ENCODE measurements around the gene ASIC4. TPM values are rescaled to one million over a fixed set of nuclear protein-coding genes. Genes with fewer than 3 reads are reported as not detected.

Gene ASIC4
- polyA plus RNA-seq, 4 donors: 0.04 to 0.10 TPM; not detected in 2

DNA sequence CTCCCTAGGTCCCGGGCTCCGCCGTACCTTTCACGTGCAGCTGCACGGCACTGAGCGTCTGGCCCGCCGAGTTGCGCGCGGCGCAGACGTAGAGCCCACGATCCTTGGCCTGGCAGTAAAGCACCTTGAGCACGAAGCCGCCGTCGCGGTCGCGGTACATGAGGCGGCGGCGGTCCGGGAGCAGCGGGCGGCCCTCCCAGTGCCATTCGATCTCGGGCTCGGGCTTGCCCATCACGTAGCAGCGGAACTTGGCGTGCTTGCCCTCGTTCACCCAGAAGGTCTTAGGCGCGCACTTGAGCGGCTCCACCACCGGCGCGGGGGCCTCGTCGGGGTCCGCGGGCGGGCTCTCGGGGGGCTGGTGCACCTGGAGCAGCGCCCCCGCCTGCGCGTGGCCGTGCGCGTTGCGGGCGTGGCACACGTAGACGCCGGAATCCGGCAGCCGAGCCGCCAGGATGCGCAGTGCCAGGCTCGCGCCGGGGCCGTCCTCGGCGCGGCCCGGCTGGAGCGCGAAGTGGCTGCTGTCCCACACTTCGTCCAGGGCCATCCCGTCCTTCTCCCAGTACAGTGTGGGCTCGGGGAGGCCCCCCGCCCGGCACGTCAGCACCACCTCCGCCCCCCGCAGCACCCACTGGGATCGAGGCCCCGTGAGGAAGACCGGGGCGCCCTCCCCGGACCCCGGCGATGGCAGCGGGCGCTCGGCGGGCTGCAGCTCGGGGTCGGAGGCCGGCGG, 56.1 kb downstream of the ASIC4 start:
- H3K4me1 ChIP-seq (ENCODE audit: control insufficient read depth in 3 of 3, insufficient read depth in 2 of 3, low read depth in 1 of 3, low read length in 2 of 3): peaks cover 0 to 15% (median 0%) of the 10 kb centered on the region in 3 donors
- 15 to 19% (median 17%) methylated on average over 57 to 95 of the region's 95 CpGs for WGBS, 3 donors
- no peaks in the 10 kb centered on the region for H3K9me3 ChIP-seq (ENCODE audit: control insufficient read depth in 2 of 2, insufficient read depth in 1 of 2, low read depth in 1 of 2, low read length in 1 of 2)
- peaks cover 0 to 29% (median 0%) of the 10 kb centered on the region in 3 donors for H3K36me3 ChIP-seq (ENCODE audit: control insufficient read depth in 3 of 3, insufficient read depth in 2 of 3, low read depth in 1 of 3, low read length in 3 of 3)
- DNase-seq (peak in 1 of 2 donors; percentile 72), FAIRE-seq (no peak)
- H3K27me3 ChIP-seq (ENCODE audit: control insufficient read depth in 3 of 3, insufficient read depth in 3 of 3, low read length in 3 of 3): peaks cover 0 to 5% (median 0%) of the 10 kb centered on the region in 3 donors
- H3K4me3 ChIP-seq (ENCODE audit: low read depth in 1 of 3, low read length in 3 of 3): peak overlapping the region; percentile 38 to 57 (median 54)
- peak overlapping the region in 2 of 3 donors; percentile 28 to 57 for H3K27ac ChIP-seq (ENCODE audit: low read depth in 1 of 3, low read length in 2 of 3)

DNA sequence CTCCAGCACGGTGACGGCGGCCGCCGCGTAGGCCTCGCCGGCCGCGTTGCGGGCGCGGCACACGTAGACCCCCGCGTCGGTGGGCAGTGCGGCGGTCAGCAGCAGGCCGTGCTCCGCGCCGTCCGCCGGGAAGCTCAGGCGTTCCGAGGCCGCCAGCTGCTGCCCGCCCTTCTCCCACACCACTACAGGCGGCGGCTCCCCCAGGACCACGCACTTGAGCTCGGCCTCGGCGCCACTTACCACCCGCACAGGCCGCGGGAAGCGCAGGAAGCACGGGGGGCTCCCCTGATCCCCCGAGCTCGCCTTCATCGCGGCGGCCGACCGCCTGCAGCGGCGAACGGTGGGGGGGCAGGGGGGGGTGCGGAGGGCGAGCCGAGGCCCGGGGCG, 56.6 kb downstream of the ASIC4 start:
- Histone ChIP-seq H3K4me3 (ENCODE audit: low read depth in 1 of 3, low read length in 3 of 3) (peak overlapping the region; percentile 38 to 57 (median 54)), H3K4me1 (ENCODE audit: control insufficient read depth in 3 of 3, insufficient read depth in 2 of 3, low read depth in 1 of 3, low read length in 2 of 3) (peaks cover 0 to 15% (median 0%) of the 10 kb centered on the region in 3 donors), H3K27me3 (ENCODE audit: control insufficient read depth in 3 of 3, insufficient read depth in 3 of 3, low read length in 3 of 3) (peaks cover 0 to 5% (median 3%) of the 10 kb centered on the region in 3 donors), H3K27ac (ENCODE audit: low read depth in 1 of 3, low read length in 2 of 3) (peak overlapping the region in 2 of 3 donors; percentile 57 to 81), H3K36me3 (ENCODE audit: control insufficient read depth in 3 of 3, insufficient read depth in 2 of 3, low read depth in 1 of 3, low read length in 3 of 3) (peaks cover 0 to 29% (median 0%) of the 10 kb centered on the region in 3 donors), H3K9me3 (ENCODE audit: control insufficient read depth in 2 of 2, insufficient read depth in 1 of 2, low read depth in 1 of 2, low read length in 1 of 2) (no peaks in the 10 kb centered on the region)
- no peak for FAIRE-seq
- WGBS, 3 donors: 0 to 2% (median 2%) methylated on average over 18 to 55 of the region's 55 CpGs
- DNase-seq: peak in 1 of 2 donors; percentile 70

DNA sequence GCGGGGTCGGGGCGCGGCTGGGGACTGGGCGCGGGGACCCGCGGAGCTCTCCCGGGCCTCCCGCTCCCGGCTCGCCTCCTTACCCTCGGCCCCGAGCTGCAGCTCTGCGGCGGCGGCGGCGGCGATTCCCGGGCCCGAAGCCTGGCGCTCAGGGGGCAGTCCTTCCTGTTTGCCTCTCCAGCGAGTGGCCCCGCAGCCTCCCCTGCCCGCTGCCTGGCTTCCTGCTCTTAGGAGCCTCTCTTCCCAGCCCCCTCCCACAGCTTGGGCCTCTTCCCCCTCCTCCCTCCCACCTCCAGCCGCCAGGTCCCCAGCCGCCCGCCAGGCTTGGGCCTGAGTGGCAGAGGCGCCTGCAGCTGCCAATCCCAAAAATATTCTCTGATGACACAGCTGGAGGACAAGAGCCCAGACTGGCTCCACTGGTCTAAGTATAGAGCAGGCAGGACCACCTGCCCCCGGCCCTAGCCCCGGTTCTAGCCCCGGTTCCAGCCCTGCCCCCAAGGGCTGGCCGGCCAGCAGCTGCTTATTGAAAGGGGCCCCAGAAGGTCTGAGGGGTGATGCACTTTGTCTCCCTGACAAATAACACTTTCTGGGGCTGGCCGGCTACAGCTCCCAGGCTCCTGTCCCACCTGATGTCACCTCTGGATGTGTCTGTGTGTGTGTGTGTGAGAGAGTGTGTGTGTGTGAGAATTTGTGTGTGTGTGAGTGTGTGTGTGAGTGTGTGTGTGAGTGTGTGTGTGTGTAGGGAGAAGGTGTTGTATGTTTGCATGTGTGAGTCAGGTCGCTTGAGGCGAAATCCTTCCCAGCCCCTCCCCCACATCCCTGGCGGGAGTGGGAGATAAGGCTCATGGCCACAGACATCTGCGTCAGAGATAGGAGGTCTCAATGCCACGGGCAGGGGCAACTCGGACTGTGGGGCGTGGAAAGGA, 57.3 kb downstream of the ASIC4 start, which contains the start of gene OBSL1:
OBSL1 (minus strand) TSS at position 229 of the 926 bp plus-strand sequence. CDS start 307 bp downstream, outside the sequence.
- H3K4me1 ChIP-seq (ENCODE audit: control insufficient read depth in 3 of 3, insufficient read depth in 2 of 3, low read depth in 1 of 3, low read length in 2 of 3): peaks cover 0 to 18% (median 0%) of the 10 kb centered on the region in 3 donors
- no peaks in the 10 kb centered on the region for H3K9me3 ChIP-seq (ENCODE audit: control insufficient read depth in 2 of 2, insufficient read depth in 1 of 2, low read depth in 1 of 2, low read length in 1 of 2)
- H3K27me3 ChIP-seq (ENCODE audit: control insufficient read depth in 3 of 3, insufficient read depth in 3 of 3, low read length in 3 of 3): peaks cover 0 to 5% (median 5%) of the 10 kb centered on the region in 3 donors
- WGBS, 3 donors: 3 to 8% (median 8%) methylated on average over 16 to 42 of the region's 42 CpGs
- peak within 1 kb of the TSS; percentile 38 to 57 (median 54) for H3K4me3 ChIP-seq (ENCODE audit: low read depth in 1 of 3, low read length in 3 of 3)
- DNase-seq (peak in 1 of 2 donors; percentile 85), FAIRE-seq (no peak)
- H3K27ac ChIP-seq (ENCODE audit: low read depth in 1 of 3, low read length in 2 of 3): peak within 1 kb of the TSS in 2 of 3 donors; percentile 57 to 81
- H3K36me3 ChIP-seq (ENCODE audit: control insufficient read depth in 3 of 3, insufficient read depth in 2 of 3, low read depth in 1 of 3, low read length in 3 of 3): peaks cover 0 to 24% (median 0%) of the 10 kb centered on the region in 3 donors

DNA sequence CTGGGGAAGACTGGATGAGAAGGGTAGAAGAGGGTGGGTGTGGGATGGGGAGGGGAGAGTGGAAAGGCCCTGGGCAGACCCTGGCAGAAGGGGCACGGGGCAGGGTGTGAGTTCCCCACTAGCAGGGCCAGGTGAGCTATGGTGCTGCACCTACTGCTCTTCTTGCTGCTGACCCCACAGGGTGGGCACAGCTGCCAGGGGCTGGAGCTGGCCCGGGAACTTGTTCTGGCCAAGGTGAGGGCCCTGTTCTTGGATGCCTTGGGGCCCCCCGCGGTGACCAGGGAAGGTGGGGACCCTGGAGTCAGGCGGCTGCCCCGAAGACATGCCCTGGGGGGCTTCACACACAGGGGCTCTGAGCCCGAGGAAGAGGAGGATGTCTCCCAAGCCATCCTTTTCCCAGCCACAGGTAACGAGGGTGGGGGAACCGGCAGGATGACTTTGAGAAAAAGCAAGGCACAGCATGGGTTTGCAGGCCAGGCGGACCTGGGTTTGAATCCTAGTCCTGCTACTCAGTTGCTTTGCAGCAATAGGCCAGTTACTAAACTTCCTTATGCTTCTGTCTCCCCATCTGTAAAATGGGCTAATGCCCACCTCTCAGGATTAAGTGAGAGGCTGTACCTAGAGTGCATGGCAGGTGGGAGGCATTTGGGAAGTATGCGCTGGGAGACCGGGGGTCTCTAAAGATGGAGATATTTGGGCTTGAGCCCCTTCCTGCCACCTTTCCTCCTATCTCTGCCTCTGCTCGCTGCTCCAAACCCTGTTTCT, 58.1 kb downstream of the ASIC4 start, which contains the start of gene INHA:
INHA (plus strand) TSS at position 74 of the 765 bp plus-strand sequence; CDS start at position 139, 65 bp downstream.
- no peak for DNase-seq
- Histone ChIP-seq H3K9me3 (ENCODE audit: control insufficient read depth in 2 of 2, insufficient read depth in 1 of 2, low read depth in 1 of 2, low read length in 1 of 2) (no peaks in the 10 kb centered on the region), H3K4me1 (ENCODE audit: control insufficient read depth in 3 of 3, insufficient read depth in 2 of 3, low read depth in 1 of 3, low read length in 2 of 3) (peaks cover 0 to 27% (median 0%) of the 10 kb centered on the region in 3 donors), H3K36me3 (ENCODE audit: control insufficient read depth in 3 of 3, insufficient read depth in 2 of 3, low read depth in 1 of 3, low read length in 3 of 3) (peaks cover 0 to 16% (median 0%) of the 10 kb centered on the region in 3 donors), H3K4me3 (ENCODE audit: low read depth in 1 of 3, low read length in 3 of 3) (peak within 1 kb of the TSS; percentile 38 to 57 (median 54)), H3K27me3 (ENCODE audit: control insufficient read depth in 3 of 3, insufficient read depth in 3 of 3, low read length in 3 of 3) (peaks cover 0 to 8% (median 5%) of the 10 kb centered on the region in 3 donors), H3K27ac (ENCODE audit: low read depth in 1 of 3, low read length in 2 of 3) (peak within 1 kb of the TSS in 1 of 3 donors; percentile 81)
- FAIRE-seq: no peak
- whole genome bisulfite sequencing, 3 donors: 75 to 85% (median 75%) methylated on average over 12 to 13 of the region's 13 CpGs

DNA sequence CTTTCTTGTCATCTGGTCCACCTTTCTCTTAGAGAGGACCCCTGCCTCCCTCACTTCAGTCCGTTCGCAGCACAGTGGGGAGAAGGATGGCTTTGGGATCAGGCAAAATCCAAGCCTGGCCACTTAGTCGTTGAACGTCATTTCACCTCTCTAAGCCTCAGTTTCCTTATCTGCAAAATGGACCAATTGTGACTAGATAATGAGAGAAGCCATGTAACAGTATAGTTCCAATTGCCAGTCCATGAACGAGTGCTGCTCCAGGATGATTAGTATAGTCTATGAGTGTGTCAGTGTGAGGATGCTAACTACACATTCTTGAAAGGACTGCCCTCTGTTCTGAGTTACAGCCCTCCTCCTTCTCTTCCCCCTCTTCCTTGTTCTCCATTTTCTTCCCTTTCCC, 58.9 kb downstream of the ASIC4 start:
- Histone ChIP-seq H3K4me3 (ENCODE audit: low read depth in 1 of 3, low read length in 3 of 3) (no peak overlapping the region), H3K27ac (ENCODE audit: low read depth in 1 of 3, low read length in 2 of 3) (no peak overlapping the region), H3K36me3 (ENCODE audit: control insufficient read depth in 3 of 3, insufficient read depth in 2 of 3, low read depth in 1 of 3, low read length in 3 of 3) (peaks cover 0 to 9% (median 0%) of the 10 kb centered on the region in 3 donors), H3K27me3 (ENCODE audit: control insufficient read depth in 3 of 3, insufficient read depth in 3 of 3, low read length in 3 of 3) (peaks cover 0 to 8% (median 5%) of the 10 kb centered on the region in 3 donors), H3K9me3 (ENCODE audit: control insufficient read depth in 2 of 2, insufficient read depth in 1 of 2, low read depth in 1 of 2, low read length in 1 of 2) (no peaks in the 10 kb centered on the region), H3K4me1 (ENCODE audit: control insufficient read depth in 3 of 3, insufficient read depth in 2 of 3, low read depth in 1 of 3, low read length in 2 of 3) (peaks cover 0 to 27% (median 0%) of the 10 kb centered on the region in 3 donors)
- no peak for FAIRE-seq
- no peak for DNase-seq
- 72 to 79% (median 75%) methylated on average over 5 of the region's 5 CpGs for WGBS, 3 donors

DNA sequence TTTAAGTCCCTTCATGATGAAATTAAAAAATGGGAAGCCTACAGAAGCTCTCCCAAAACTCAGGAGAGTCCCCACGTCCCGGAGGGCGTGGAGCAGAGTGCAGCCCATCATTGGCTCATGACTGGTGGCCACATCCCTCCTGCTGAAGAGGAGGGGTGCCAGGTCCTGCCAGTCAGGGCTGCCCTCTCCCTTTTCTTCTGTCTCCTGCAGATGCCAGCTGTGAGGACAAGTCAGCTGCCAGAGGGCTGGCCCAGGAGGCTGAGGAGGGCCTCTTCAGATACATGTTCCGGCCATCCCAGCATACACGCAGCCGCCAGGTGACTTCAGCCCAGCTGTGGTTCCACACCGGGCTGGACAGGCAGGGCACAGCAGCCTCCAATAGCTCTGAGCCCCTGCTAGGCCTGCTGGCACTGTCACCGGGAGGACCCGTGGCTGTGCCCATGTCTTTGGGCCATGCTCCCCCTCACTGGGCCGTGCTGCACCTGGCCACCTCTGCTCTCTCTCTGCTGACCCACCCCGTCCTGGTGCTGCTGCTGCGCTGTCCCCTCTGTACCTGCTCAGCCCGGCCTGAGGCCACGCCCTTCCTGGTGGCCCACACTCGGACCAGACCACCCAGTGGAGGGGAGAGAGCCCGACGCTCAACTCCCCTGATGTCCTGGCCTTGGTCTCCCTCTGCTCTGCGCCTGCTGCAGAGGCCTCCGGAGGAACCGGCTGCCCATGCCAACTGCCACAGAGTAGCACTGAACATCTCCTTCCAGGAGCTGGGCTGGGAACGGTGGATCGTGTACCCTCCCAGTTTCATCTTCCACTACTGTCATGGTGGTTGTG, 60.4 kb downstream of the ASIC4 start:
- WGBS, 3 donors: 78 to 82% (median 81%) methylated on average over 19 to 22 of the region's 22 CpGs
- FAIRE-seq (no peak), DNase-seq (no peak)
- H3K4me3 ChIP-seq (ENCODE audit: low read depth in 1 of 3, low read length in 3 of 3): no peak overlapping the region
- H3K27me3 ChIP-seq (ENCODE audit: control insufficient read depth in 3 of 3, insufficient read depth in 3 of 3, low read length in 3 of 3): peaks cover 0 to 8% (median 5%) of the 10 kb centered on the region in 3 donors
- peaks cover 0 to 27% (median 0%) of the 10 kb centered on the region in 3 donors for H3K4me1 ChIP-seq (ENCODE audit: control insufficient read depth in 3 of 3, insufficient read depth in 2 of 3, low read depth in 1 of 3, low read length in 2 of 3)
- H3K36me3 ChIP-seq (ENCODE audit: control insufficient read depth in 3 of 3, insufficient read depth in 2 of 3, low read depth in 1 of 3, low read length in 3 of 3): peaks cover 0 to 4% (median 0%) of the 10 kb centered on the region in 3 donors
- no peaks in the 10 kb centered on the region for H3K9me3 ChIP-seq (ENCODE audit: control insufficient read depth in 2 of 2, insufficient read depth in 1 of 2, low read depth in 1 of 2, low read length in 1 of 2)
- no peak overlapping the region for H3K27ac ChIP-seq (ENCODE audit: low read depth in 1 of 3, low read length in 2 of 3)
